Nephron (organoid): Measurements from ENCODE around the gene ALDH9A1.

Experiments used
- H3K27ac Mint-ChIP-seq, 3 experiments: 2 replicates each; pipeline ENCODE4 v1.8.0; 2020; ENCODE audit warnings: mixed read lengths in 3 of 3, mild to moderate bottlenecking in 2 of 3, moderate library complexity in 1 of 3
- H3K27me3 Mint-ChIP-seq: 2 replicates; pipeline ENCODE4 v1.8.0; 2021; ENCODE audit warnings: low read depth, mild to moderate bottlenecking, moderate library complexity, mixed read lengths
- H3K36me3 Mint-ChIP-seq: 2 replicates; pipeline ENCODE4 v1.8.0; 2020; ENCODE audit warnings: low read depth, mixed read lengths
- H3K4me1 Mint-ChIP-seq: 2 replicates; pipeline ENCODE4 v1.8.0; 2020; ENCODE audit warnings: mixed read lengths
- H3K4me3 Mint-ChIP-seq, 3 experiments: 2 replicates each; pipeline ENCODE4 v1.8.0; 2020; ENCODE audit warnings: mild to moderate bottlenecking in 3 of 3, mixed read lengths in 3 of 3, moderate library complexity in 2 of 3
- H3K9me3 Mint-ChIP-seq: 2 replicates; pipeline ENCODE4 v1.8.0; 2020; ENCODE audit warnings: mixed read lengths
- TF ChIP-seq, protein P1 (sequence below), 3 experiments: fragments of 200-600 bp; sonication (generic); IDR thresholded peaks; one replicate each; pipeline ENCODE4 v1.5.0; 2021; ENCODE audit warnings: antibody characterized with exemption in 3 of 3; ENCODE audit not compliant: unreplicated experiment in 3 of 3

ALDH9A1 gene

DNA sequence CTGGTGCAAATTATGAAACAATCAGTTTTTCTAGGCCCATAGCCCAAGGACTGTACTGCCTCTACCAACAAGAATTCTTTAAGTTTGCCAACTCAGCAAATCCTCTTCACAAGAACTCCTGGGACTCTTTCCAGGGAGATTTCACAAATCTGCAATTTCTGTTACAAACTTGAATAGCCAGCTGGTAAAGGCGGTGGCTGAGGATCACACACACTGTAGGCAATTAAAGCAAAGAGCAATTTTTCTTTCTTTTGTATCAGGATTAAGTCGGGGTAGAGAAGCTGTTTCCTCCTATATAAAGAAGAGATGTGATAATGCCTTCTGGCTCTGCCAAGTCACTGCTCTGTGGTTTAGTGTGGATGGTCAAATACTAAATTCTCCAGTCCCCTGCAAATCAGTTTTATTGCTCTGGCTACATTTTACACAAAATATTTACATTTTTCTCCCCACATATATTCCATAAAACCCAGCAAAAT is 1.7 kb downstream of the ALDH9A1 start:
- H3K36me3 Mint-ChIP-seq, result peaks cover 42% of the 10 kb centered on the region
- peaks cover 26% of the 10 kb centered on the region for H3K4me1 Mint-ChIP-seq
- peaks cover 9% of the 10 kb centered on the region for H3K9me3 Mint-ChIP-seq
- peak overlapping the region; percentile 83 to 87 (median 86) for H3K27ac Mint-ChIP-seq
- no peaks in the 10 kb centered on the region for H3K27me3 Mint-ChIP-seq
- H3K4me3 Mint-ChIP-seq, result peak overlapping the region; percentile 95 to 99 (median 99)
- TF ChIP-seq, protein P1, sequence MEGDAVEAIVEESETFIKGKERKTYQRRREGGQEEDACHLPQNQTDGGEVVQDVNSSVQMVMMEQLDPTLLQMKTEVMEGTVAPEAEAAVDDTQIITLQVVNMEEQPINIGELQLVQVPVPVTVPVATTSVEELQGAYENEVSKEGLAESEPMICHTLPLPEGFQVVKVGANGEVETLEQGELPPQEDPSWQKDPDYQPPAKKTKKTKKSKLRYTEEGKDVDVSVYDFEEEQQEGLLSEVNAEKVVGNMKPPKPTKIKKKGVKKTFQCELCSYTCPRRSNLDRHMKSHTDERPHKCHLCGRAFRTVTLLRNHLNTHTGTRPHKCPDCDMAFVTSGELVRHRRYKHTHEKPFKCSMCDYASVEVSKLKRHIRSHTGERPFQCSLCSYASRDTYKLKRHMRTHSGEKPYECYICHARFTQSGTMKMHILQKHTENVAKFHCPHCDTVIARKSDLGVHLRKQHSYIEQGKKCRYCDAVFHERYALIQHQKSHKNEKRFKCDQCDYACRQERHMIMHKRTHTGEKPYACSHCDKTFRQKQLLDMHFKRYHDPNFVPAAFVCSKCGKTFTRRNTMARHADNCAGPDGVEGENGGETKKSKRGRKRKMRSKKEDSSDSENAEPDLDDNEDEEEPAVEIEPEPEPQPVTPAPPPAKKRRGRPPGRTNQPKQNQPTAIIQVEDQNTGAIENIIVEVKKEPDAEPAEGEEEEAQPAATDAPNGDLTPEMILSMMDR (IDR thresholded peaks at IDR 0.05; ENCODE audit: unreplicated experiment in 3 of 3), result no peak

DNA sequence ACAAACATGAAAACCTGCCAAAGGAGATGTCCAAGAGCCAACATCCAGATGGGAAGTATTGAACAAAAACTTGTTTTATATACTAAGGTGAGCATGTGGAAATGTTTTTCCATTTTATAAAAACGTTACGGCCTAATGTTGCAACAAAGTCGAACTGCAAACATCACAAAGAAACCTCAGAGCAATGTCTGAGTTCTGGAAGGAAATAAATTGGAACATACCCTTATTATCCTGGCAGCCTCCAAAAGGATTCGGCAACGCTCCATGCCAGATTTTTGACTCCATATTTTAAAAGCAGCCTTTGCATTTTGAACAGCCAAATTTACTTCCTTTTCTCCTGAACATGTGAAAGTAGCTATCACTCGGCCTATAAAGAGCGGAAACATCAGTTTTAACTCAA is 3.3 kb downstream of the ALDH9A1 start:
- peaks cover 13% of the 10 kb centered on the region for H3K9me3 Mint-ChIP-seq

DNA sequence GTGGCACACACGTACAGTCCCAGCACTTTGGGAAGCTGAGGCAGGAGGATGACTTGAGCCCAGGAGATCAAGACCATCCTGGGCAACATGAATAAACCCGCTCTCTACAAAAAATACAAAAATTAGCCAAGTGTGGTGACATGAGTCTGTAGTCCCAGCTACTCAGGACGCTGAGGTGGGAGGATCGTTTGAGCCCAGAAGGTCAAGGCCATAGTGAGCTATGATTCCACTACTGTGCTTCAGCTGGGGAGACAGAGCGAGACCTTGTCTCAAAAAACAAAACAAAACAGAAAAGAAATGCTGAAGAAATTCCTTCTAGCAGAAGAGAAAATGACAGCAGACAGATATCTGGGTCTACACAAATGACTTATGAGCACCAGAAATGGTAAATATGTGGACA is 10.3 kb downstream of the ALDH9A1 start:
- peaks cover 25% of the 10 kb centered on the region for H3K9me3 Mint-ChIP-seq
- H3K27ac Mint-ChIP-seq, result no peak overlapping the region
- TF ChIP-seq, protein P1 (IDR thresholded peaks at IDR 0.05; ENCODE audit: unreplicated experiment in 3 of 3), result no peak
- H3K4me3 Mint-ChIP-seq, result no peak overlapping the region
- no peaks in the 10 kb centered on the region for H3K4me1 Mint-ChIP-seq
- H3K27me3 Mint-ChIP-seq, result no peaks in the 10 kb centered on the region
- H3K36me3 Mint-ChIP-seq, result peaks cover 87% of the 10 kb centered on the region

More for the DNA sequence above, 3.3 kb downstream of the ALDH9A1 start:
- Mint-ChIP-seq H3K4me3 (peak overlapping the region in 2 of 3 experiments; percentile 72 to 85), H3K4me1 (peaks cover 26% of the 10 kb centered on the region), H3K36me3 (peaks cover 58% of the 10 kb centered on the region), H3K27ac (peak overlapping the region in 2 of 3 experiments; percentile 85 to 86), H3K27me3 (no peaks in the 10 kb centered on the region)
- TF ChIP-seq, protein P1 (IDR thresholded peaks at IDR 0.05; ENCODE audit: unreplicated experiment in 3 of 3), result no peak

DNA sequence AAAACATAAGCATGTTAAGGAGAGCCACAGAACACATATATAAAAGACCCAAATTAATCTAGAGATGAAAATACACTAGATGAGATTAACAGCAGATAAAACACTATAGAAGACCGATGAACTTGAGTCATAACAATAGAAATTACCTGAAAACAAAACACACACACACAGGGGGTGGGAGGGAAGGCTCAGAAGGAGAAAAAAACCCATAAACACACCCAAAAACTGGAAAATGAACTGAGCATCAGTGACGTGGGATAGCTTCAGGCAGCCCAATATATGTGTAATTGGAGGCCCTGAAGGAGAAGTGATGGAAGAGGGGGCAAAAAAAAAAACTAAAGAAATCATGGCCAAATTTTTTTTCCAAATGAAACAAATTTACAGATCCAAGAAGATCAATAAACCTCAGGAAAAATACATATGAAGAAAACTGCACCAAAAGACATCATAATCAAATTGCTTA is 11.4 kb downstream of the ALDH9A1 start:
- Mint-ChIP-seq H3K4me1 (no peaks in the 10 kb centered on the region), H3K4me3 (no peak overlapping the region), H3K9me3 (peaks cover 21% of the 10 kb centered on the region), H3K27ac (no peak overlapping the region), H3K36me3 (peaks cover 87% of the 10 kb centered on the region), H3K27me3 (no peaks in the 10 kb centered on the region)
- TF ChIP-seq, protein P1 (IDR thresholded peaks at IDR 0.05; ENCODE audit: unreplicated experiment in 3 of 3), result no peak

DNA sequence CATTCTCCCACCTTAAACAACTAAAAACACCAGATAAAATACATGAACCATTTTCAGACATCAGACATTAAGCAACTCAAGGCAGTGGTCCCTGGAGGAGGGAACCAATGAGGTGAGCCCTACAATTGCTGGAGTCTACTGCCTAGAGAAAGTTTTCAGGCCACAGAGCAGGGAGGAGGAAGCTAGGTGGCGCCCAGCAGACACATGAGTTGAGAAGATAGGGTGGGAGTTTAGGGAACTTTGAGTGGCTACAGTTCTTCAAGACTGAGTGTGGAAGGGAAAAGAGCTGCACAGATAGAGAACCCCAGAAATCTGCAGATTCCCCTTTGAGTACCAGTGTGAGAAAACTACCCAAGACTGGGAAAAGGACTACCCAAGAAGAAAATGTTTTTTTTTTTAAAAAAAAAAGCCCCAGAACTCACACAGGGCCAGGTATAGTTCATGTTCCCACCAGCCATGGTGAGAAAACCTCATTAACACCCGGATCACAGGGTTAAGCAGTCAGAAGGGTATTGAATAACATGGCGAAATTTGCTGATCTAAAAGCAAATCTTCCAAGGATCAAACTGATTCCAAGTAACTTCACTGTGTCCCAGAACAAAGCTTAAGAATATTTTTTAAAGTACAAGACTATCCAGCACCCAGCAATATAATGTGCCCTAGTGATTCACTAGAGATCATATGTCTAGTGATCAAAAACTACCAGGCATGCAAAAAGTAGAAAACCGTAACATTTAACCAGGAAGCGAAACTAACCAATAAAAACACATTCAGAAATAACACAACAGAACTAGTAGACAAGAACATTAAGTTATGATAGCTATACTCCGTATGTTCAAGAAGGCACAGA is 12.0 kb downstream of the ALDH9A1 start:
- Mint-ChIP-seq H3K4me3 (no peak overlapping the region), H3K27ac (no peak overlapping the region), H3K27me3 (no peaks in the 10 kb centered on the region), H3K9me3 (peaks cover 17% of the 10 kb centered on the region), H3K36me3 (peaks cover 86% of the 10 kb centered on the region), H3K4me1 (no peaks in the 10 kb centered on the region)
- TF ChIP-seq, protein P1 (IDR thresholded peaks at IDR 0.05; ENCODE audit: unreplicated experiment in 3 of 3), result no peak
